ENCODE measurements around the gene ROBO1. TPM values are rescaled to one million over a fixed set of nuclear protein-coding genes. Genes with fewer than 3 reads are reported as not detected.
A peak's percentile ranks its signal among the peaks of the same experiment; 100 is the strongest.

Gene ROBO1
- total RNA-seq, 1 donor from 2014 or later = 0.05 TPM

DNA sequence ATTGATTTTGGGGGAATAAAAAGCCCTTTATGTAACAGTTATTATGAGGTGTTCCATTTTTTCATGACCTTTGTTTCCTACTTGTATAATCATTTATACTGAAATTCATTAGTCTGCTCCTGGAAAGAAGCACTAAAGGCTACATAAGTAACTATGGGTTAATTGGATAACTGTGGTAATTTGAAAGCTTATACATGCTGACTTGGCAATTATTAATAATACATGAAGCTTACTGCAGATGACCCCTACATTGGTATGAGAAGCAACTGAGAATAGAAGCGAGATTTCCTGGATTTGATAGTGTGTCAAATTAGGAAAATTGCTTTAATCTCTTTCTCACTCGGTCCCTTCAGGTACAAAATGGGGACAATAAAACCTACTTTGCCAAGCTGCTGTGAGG, 658.0 kb downstream of the ROBO1 start:
- Mint-ChIP-seq H3K4me1 (no peaks in the 10 kb centered on the region), H3K36me3 (ENCODE audit: low read depth) (no peaks in the 10 kb centered on the region), H3K27me3 (no peaks in the 10 kb centered on the region), H3K9me3 (no peaks in the 10 kb centered on the region), H3K27ac (no peak overlapping the region), H3K4me3 (no peak overlapping the region)
- intact Hi-C loops (cut with micrococcal nuclease) = no loop called here
- DNase-seq = no peak

- H3K4me3 Mint-ChIP-seq = no peak overlapping the region
- no peaks in the 10 kb centered on the region for H3K27me3 Mint-ChIP-seq
- DNase-seq = no peak
- no peaks in the 10 kb centered on the region for H3K9me3 Mint-ChIP-seq
- intact Hi-C loops (cut with micrococcal nuclease) = no loop called here
- H3K4me1 Mint-ChIP-seq = no peaks in the 10 kb centered on the region
- H3K27ac Mint-ChIP-seq = no peak overlapping the region
- H3K36me3 Mint-ChIP-seq (ENCODE audit: low read depth) = no peaks in the 10 kb centered on the region
Measured at GRCh38 chr3:79103307-79103706, 664.5 kb downstream of the ROBO1 start.

DNA sequence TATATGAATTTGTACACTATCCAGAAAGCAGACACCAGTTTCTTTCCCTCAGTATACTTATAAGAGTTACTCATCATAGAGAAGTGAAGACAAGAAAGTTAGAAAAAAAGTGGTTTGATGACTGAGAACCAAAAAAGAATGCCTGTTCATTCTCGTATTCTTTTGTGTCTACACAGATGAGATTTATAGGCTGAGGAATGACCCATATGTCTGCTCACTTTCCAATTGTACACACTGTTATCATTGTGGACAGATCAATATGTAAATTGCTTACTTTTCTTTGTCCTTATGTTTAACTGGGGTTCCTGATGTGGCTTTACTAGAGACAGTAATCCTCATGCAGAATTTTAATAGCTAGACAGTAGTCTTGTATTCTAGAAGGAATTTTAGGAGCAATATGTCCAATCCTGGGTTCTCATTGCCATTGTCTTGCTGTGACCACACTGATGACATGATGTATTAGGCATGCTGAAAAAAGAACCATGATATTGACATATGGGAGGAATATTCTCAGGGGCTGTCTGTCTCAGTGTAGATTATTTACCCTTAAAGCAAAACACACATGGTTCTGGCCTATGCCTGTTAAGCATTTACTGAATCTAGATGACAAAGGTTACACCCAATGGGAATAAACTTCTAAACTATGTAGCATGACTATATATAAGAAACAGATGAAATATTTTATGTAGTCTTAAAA, 669.7 kb downstream of the ROBO1 start:
- Mint-ChIP-seq H3K4me3 (no peak overlapping the region), H3K27me3 (no peaks in the 10 kb centered on the region), H3K4me1 (no peaks in the 10 kb centered on the region), H3K36me3 (ENCODE audit: low read depth) (no peaks in the 10 kb centered on the region), H3K27ac (no peak overlapping the region), H3K9me3 (no peaks in the 10 kb centered on the region)
- intact Hi-C loops (cut with micrococcal nuclease) = no loop called here
- DNase-seq = no peak

GRCh38 chr3:79094654-79095053, 673.1 kb downstream of the ROBO1 start:
- Mint-ChIP-seq H3K27me3 (no peaks in the 10 kb centered on the region), H3K4me1 (no peaks in the 10 kb centered on the region), H3K36me3 (ENCODE audit: low read depth) (no peaks in the 10 kb centered on the region), H3K27ac (no peak overlapping the region), H3K9me3 (no peaks in the 10 kb centered on the region), H3K4me3 (no peak overlapping the region)
- no peak for DNase-seq
- intact Hi-C loops (cut with micrococcal nuclease) = no loop called here

- no peaks in the 10 kb centered on the region for H3K27me3 Mint-ChIP-seq
- peak; percentile 70 for DNase-seq
- no peak overlapping the region for H3K4me3 Mint-ChIP-seq
- H3K9me3 Mint-ChIP-seq = no peaks in the 10 kb centered on the region
- intact Hi-C loops (cut with micrococcal nuclease) = loop anchor here (5.0 kb wide), 1 partner anchor 276 kb away; no protein-coding TSS in a partner anchor
- no peaks in the 10 kb centered on the region for H3K4me1 Mint-ChIP-seq
- H3K36me3 Mint-ChIP-seq (ENCODE audit: low read depth) = no peaks in the 10 kb centered on the region
- H3K27ac Mint-ChIP-seq = no peak overlapping the region
Measured at GRCh38 chr3:79086514-79086913, 681.3 kb downstream of the ROBO1 start.

DNA sequence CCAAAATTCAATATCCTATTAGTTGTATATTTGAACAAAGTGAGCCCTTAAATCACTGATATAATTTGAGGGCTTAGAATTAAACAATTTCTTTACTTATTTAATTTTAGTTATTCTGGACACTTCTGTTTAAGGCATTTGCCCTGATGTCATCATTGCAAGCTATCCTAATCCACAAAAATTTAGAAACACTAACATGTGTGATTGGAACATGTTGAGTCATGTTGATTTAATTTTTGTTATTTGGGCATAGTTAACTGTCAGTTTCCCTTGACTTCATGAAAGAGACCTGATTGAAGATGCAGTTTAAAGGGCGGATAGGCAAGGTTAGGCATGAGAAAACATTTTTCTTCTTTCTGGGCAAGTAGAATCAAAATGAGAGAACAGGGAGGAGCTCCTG, 682.6 kb downstream of the ROBO1 start:
- H3K9me3 Mint-ChIP-seq = no peaks in the 10 kb centered on the region
- no peak overlapping the region for H3K27ac Mint-ChIP-seq
- no peaks in the 10 kb centered on the region for H3K27me3 Mint-ChIP-seq
- H3K4me1 Mint-ChIP-seq = no peaks in the 10 kb centered on the region
- no peak overlapping the region for H3K4me3 Mint-ChIP-seq
- DNase-seq = no peak
- no peaks in the 10 kb centered on the region for H3K36me3 Mint-ChIP-seq (ENCODE audit: low read depth)
- intact Hi-C loops (cut with micrococcal nuclease) = loop anchor here (5.0 kb wide), 1 partner anchor 277 kb away; no protein-coding TSS in a partner anchor

DNA sequence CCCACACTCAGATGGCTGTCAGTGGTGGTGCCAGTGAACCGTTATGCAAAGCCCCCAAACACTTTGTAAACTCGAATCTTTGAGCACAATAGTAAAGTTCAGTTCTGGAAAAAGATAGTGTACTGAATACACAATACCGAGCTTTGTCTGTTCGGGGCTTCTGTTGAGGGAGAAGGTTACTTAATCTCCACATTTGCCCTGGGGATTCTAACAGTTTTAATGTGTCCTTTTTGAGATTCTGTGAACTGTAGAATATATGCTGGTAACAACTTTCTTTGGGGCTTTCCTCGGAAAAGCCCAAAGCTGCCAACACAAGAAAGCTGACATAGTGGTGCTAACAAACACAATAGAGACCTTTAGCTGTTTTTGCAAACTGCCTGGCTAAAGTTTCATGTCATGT, 686.5 kb downstream of the ROBO1 start:
- no peaks in the 10 kb centered on the region for H3K4me1 Mint-ChIP-seq
- intact Hi-C loops (cut with micrococcal nuclease) = no loop called here
- H3K27me3 Mint-ChIP-seq = no peaks in the 10 kb centered on the region
- no peaks in the 10 kb centered on the region for H3K36me3 Mint-ChIP-seq (ENCODE audit: low read depth)
- H3K9me3 Mint-ChIP-seq = no peaks in the 10 kb centered on the region
- no peak overlapping the region for H3K4me3 Mint-ChIP-seq
- H3K27ac Mint-ChIP-seq = no peak overlapping the region
- DNase-seq = no peak

- H3K4me3 Mint-ChIP-seq = no peak overlapping the region
- no peaks in the 10 kb centered on the region for H3K27me3 Mint-ChIP-seq
- intact Hi-C loops (cut with micrococcal nuclease) = no loop called here
- H3K9me3 Mint-ChIP-seq = no peaks in the 10 kb centered on the region
- H3K4me1 Mint-ChIP-seq = no peaks in the 10 kb centered on the region
- H3K36me3 Mint-ChIP-seq (ENCODE audit: low read depth) = no peaks in the 10 kb centered on the region
- no peak overlapping the region for H3K27ac Mint-ChIP-seq
- DNase-seq = no peak
Measured at GRCh38 chr3:79074558-79074957, 693.2 kb downstream of the ROBO1 start.

GRCh38 chr3:79067734-79068133, 700.1 kb downstream of the ROBO1 start:
- Mint-ChIP-seq H3K36me3 (ENCODE audit: low read depth) (no peaks in the 10 kb centered on the region), H3K4me1 (no peaks in the 10 kb centered on the region), H3K4me3 (no peak overlapping the region), H3K27ac (no peak overlapping the region), H3K27me3 (no peaks in the 10 kb centered on the region), H3K9me3 (peaks cover 5% of the 10 kb centered on the region)
- intact Hi-C loops (cut with micrococcal nuclease) = no loop called here
- DNase-seq = no peak

GRCh38 chr3:79066481-79066880, 701.3 kb downstream of the ROBO1 start:
- Mint-ChIP-seq H3K4me3 (no peak overlapping the region), H3K9me3 (peaks cover 11% of the 10 kb centered on the region), H3K27me3 (no peaks in the 10 kb centered on the region), H3K4me1 (no peaks in the 10 kb centered on the region), H3K36me3 (ENCODE audit: low read depth) (no peaks in the 10 kb centered on the region), H3K27ac (no peak overlapping the region)
- no peak for DNase-seq
- intact Hi-C loops (cut with micrococcal nuclease) = no loop called here

DNA sequence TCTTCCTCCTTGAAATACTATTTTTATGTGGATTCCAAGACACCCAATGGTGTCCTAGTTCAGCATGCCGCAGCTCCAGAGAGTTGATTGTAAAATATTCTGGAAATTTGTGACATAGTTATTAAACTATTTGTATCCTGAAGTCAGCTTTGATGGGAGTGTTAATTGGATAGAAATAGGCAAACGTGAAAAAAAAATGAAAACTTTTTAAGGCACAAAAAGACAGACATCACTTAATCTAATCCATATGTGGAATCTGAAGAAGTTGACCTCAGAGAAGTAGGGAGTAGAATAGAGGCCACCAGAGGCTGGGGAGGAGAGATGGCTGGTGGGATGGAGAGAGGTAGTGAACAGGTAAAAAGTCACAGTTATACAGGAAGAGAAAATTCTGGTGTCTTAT, 704.2 kb downstream of the ROBO1 start:
- Mint-ChIP-seq H3K27ac (no peak overlapping the region), H3K27me3 (no peaks in the 10 kb centered on the region), H3K36me3 (ENCODE audit: low read depth) (no peaks in the 10 kb centered on the region), H3K9me3 (peaks cover 15% of the 10 kb centered on the region), H3K4me3 (no peak overlapping the region), H3K4me1 (no peaks in the 10 kb centered on the region)
- intact Hi-C loops (cut with micrococcal nuclease) = no loop called here
- no peak for DNase-seq

GRCh38 chr3:79057756-79058155, 710.0 kb downstream of the ROBO1 start:
- Mint-ChIP-seq H3K4me3 (no peak overlapping the region), H3K27ac (no peak overlapping the region), H3K9me3 (peaks cover 25% of the 10 kb centered on the region), H3K27me3 (no peaks in the 10 kb centered on the region), H3K4me1 (no peaks in the 10 kb centered on the region), H3K36me3 (ENCODE audit: low read depth) (no peaks in the 10 kb centered on the region)
- intact Hi-C loops (cut with micrococcal nuclease) = no loop called here
- no peak for DNase-seq

DNA sequence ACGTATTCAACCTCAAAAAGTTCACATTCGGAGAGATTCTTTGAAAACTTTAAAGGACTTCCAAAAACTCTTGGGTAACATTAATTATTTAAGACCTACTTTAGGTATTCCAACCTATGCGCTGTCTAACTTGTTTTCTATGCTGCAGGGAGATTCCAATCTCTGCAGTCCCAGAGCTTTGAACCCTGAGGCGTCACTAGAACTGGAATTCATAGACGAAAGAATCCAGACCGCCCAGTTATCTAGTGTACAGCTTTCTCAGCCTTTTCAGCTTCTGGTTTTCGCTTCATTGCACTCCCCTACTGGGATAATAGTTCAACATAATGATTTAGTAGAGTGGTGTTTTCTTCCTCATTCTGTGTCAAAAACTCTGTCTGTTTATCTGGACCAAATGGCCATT, 711.3 kb downstream of the ROBO1 start:
- H3K4me3 Mint-ChIP-seq = no peak overlapping the region
- DNase-seq = no peak
- H3K27ac Mint-ChIP-seq = no peak overlapping the region
- no peaks in the 10 kb centered on the region for H3K4me1 Mint-ChIP-seq
- peaks cover 24% of the 10 kb centered on the region for H3K9me3 Mint-ChIP-seq
- intact Hi-C loops (cut with micrococcal nuclease) = no loop called here
- no peaks in the 10 kb centered on the region for H3K36me3 Mint-ChIP-seq (ENCODE audit: low read depth)
- no peaks in the 10 kb centered on the region for H3K27me3 Mint-ChIP-seq

GRCh38 chr3:79052054-79052681, 715.6 kb downstream of the ROBO1 start:
- H3K4me1 Mint-ChIP-seq = no peaks in the 10 kb centered on the region
- H3K36me3 Mint-ChIP-seq (ENCODE audit: low read depth) = no peaks in the 10 kb centered on the region
- peaks cover 31% of the 10 kb centered on the region for H3K9me3 Mint-ChIP-seq
- no peaks in the 10 kb centered on the region for H3K27me3 Mint-ChIP-seq
- H3K4me3 Mint-ChIP-seq = no peak overlapping the region
- DNase-seq = no peak
- no peak overlapping the region for H3K27ac Mint-ChIP-seq
- intact Hi-C loops (cut with micrococcal nuclease) = no loop called here

DNA sequence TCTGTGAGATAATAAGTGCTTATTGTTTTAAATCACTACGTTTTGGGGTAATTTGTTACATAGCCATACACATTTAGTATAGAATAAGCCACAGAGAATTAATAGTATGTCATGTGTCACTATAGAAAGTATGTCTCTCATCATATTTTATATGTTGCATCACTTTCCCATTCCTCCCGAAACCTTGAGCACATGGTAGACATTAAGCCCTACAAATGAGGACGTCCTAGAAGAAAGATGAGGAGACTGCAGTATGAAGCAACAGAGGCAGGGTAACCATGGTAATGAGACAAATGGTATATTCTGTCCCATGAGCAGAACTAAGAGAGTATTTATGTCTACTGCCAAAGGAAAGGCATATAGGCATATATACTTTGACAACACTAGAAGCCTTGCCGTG, 720.2 kb downstream of the ROBO1 start:
- Mint-ChIP-seq H3K27ac (no peak overlapping the region), H3K36me3 (ENCODE audit: low read depth) (no peaks in the 10 kb centered on the region)
- intact Hi-C loops (cut with micrococcal nuclease) = no loop called here

More for the DNA sequence above, 720.2 kb downstream of the ROBO1 start:
- peaks cover 16% of the 10 kb centered on the region for H3K9me3 Mint-ChIP-seq
- DNase-seq = no peak
- H3K4me1 Mint-ChIP-seq = no peaks in the 10 kb centered on the region
- no peak overlapping the region for H3K4me3 Mint-ChIP-seq
- H3K27me3 Mint-ChIP-seq = no peaks in the 10 kb centered on the region
